HG03378 (cell line): ENCODE data around the gene PGC.
"Not testable (repeated sequence)": the region's sequence is repeated elsewhere in the genome, so short reads cannot be mapped to it uniquely, and the experiment has no call there.

Experiments used
- ATAC-seq: cut with Tn5 transposase; IDR thresholded peaks from one replicate; pipeline ENCODE4 v1.9.1; 2021; ENCODE audit warnings: mild to moderate bottlenecking, moderate library complexity; ENCODE audit not compliant: unreplicated experiment

Gene PGC

GRCh38 chr6:41777551-41778285 is 30.5 kb upstream of the PGC start:
- no peak for ATAC-seq

- no peak for ATAC-seq
These were observed 28.2 kb upstream of the PGC start for GRCh38 chr6:41775293-41775882.

DNA sequence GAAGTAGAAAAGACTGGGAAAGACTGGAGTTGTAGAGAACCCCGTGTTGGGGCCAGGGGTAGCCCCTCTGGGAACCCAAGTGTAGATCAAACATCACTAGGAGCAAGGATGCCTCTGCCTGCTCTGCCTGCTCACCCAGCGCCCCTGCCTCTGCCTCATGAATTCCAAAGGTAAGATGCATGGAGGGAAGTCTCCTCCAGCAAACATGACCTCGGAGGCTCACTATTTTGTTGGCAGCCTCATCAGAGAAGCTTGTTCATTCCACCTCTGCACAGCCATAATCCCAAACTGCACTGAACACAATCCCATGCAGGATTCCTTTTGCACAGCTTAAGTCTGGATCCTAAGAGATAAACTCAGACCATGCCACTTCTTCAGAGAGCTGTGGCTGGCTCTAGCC is 27.6 kb upstream of the PGC start:
- no peak for ATAC-seq

DNA sequence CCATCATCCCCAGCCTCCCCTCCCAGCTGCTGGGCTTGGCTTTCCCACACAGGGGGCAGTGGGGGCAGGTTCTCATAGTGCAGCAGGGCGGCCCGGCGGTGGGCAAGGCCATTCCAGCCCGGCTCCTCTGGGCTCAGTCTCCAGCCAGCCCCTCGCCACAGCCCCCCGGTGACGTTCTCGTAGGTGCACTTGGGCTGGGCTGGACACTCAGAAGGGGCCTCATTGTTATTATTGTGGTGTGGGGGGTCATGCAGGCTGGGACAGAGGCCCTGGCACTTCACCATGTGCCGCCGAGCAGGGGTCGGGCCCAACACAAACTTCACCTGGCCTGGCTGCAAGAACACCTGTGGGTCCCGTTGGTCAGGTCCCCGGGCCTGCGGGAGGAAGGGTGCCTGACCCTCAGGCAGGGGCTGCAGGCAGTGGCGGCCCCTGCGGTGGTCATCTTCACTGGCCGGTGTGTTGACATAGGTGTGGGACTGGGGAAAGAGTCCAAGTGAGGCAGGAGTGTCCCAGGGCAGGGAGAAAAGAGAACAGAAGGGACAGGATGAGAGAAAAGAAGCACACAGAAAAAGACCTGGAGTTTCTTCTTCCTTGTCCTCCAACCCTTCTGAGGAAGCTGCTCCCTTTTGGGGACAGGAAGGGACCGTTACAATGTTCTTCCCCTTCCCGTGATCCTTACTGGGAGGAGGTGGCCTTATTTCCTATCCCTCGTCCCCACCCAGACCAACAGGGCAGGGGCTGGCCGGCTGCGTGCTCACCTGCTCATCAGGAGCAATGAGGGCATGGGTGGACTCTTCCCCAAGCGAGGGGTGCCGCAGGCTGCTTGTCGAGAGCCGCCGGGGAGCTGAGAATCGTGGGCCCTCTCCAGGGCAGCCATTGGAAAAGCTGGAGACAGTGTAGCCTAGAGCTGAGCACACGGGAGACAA is 24.1 kb upstream of the PGC start:
- no peak for ATAC-seq

DNA sequence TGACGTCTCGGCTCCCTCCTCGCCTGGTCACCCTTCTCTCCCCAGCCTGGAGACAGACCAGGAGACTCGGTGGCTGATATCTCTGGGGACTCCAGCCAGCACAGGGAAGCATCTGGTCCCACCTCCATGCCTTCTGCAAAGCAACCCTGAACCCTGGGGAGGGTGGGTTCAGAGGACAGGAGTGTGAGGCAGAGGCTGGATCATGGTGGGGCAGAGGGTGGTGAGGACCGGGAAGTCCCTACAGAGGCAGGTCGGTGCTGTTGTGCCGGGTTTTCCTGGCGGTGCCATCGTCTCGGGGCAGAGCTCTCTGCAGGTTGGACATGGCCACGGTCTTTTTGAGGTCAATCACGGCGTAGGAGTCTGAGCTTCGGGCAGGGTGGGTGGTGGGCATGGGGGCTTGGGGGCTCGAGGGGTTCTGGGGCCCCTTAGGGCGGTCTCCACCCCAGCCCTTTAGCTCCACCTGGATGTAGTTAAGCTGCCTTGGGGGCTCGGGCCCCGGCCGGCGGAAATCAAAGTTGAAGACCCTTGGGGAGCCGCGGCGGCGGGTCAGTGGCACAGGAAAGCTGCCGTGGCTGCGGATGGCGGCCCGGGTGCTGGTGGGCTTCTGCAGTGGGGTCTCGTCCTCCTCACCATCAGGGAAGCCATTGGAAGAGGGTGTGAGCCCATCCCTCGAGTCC is 23.3 kb upstream of the PGC start:
- ATAC-seq: no peak

DNA sequence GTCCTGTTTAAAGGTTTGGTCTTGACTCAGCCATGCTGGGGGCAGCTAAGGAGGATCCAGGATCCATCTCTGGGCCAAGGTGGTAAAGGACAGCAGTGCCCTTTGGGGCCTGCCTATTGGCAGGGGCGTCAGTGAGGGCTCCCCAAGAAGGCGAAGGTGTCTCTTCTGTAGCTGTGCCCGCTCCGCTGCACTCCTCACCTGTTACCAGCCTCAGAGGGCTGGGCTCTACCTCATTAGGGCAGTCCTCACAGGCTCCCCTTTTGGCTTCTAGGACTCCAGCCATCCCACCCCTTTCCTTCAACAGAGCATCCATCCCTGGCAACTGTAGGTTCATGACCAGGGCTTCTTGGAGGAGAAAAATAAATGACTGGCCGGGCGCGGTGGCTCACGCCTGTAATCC is 22.2 kb upstream of the PGC start:
- no peak for ATAC-seq

DNA sequence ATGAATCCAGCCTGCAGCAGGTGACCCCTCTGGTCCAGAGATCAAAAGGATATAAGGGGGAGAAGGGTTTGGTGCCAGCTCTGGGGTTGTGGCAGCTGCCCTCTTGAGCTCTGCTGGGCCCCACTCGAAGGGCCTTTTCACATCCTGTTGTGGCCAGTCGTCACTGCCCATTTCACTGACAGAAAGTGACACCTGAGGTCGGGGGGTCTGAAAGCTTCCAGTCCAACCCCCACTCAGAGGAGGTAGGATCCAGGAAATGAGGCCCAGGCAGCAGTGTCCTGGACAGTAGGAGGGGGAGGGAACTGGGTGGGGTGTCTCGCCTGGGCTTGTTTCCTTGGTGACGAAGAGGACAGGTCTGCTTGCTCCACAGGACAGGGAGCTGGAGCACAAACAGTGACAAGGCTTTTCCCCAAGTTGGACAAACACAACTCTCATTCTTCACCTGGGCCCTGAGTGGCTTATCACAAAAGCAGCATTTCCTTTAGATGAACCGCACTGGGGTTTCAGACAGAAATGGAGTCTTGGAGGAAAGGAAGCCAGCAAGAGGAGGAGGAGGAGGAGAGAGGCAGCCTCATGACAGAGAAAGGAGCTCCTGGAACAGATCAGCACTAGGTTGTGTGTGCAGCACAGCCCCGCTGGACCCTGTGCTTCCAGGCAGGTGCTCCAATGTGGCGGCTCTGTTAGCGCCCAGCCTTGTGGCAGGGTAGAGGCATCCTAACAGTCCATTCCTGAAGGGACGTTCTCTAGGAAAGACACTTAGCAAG is 21.5 kb upstream of the PGC start:
- ATAC-seq: no peak

- ATAC-seq: no peak
These were observed 20.1 kb upstream of the PGC start for GRCh38 chr6:41767112-41767833.

- ATAC-seq: not testable (repeated sequence)
These were observed 19.0 kb upstream of the PGC start for GRCh38 chr6:41766043-41766664.

- no peak for ATAC-seq
These were observed 16.3 kb upstream of the PGC start for GRCh38 chr6:41763470-41763869.

- ATAC-seq: no peak
These were observed 12.8 kb upstream of the PGC start for GRCh38 chr6:41759905-41760579.

GRCh38 chr6:41759106-41759904 is 12.1 kb upstream of the PGC start:
- ATAC-seq: no peak

DNA sequence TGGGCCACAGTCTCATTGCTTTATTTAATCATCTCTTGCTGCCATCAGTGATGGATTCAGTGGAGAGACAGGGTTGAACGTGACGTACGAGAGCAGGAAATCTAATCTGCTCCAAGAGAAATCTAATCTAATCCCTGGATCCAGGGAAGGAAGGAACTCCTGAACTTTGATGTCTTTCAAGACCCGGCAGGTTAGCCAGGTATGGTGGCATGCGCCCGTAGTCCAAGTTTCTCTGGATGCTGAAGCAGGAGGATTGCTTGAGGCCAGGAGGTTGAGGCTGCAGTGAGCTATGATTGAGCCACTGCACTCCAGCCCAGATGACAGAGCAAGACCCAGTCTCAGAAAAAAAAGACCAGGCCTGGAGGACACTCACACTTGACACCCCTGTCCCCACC is 11.4 kb upstream of the PGC start:
- ATAC-seq: no peak

DNA sequence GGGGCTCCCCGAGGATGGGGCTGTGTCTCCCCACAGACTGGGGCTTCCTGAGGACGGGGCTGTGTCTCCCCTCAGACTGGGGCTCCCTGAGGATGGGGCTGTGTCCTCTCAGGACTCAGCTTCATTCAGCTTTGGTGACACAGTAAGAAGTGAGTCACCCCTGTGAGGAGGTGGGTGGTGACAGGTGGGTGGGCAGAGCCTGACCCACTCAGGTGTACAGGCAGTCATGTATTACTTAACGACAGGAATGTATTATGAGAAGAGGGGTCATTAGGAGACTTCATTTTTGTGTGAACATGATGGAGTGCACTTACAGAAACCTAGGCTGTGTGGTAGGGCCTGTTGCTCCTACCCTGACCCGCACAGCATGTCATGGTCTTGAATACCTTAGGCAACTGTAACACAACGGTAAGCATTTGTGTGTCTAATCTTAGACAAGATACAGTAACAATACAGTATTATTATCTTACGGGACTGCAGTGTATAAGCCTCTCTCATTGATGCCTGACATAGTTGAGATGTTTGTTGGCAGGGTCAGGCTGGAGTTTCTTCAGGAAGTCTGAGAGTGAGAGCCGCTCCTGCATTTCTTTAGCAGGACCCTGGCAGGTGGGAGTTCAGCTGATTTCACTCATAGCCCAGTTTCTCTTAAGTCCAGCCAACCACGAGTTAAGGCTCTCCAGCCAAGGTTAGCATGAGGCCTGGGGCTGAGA is 10.9 kb upstream of the PGC start:
- ATAC-seq: no peak

GRCh38 chr6:41757271-41757670 is 10.1 kb upstream of the PGC start:
- ATAC-seq: no peak

DNA sequence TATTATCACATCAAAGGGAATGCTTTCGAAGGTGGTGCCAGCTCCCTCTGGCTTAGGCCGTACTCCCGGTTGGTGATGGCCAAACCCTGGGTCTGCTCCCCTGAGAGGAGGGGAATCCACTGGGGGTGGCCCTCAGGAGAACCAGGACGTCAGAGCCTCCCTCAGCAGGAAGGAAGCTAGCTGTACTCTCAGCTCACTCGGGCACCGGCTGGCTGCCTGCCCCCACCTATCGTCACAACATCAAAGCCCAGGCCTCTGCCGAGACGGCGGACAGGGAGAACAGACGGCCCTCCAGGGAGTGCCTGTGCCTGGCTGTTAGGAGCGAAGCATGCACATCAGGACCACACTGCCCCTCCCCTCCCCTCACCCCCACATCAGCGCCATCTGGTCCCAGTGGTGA is 9.2 kb upstream of the PGC start:
- no peak for ATAC-seq

- no peak for ATAC-seq
These were observed 8.7 kb upstream of the PGC start for GRCh38 chr6:41755895-41756294.
